HEK293 (cell line): ENCODE results near the gene NRL.

Experiments used
- CTCF ChIA-PET: fragments of 350-600 bp; formaldehyde crosslinking; extraction: SDS; loops from one replicate; lab custom pipeline; 2021; ENCODE audit warnings: antibody characterized with exemption; lab: Yijun Ruan, JAX
- POLR2A ChIA-PET: fragments of 300-600 bp; formaldehyde crosslinking; extraction: SDS; loops from one replicate; lab custom pipeline; 2020; ENCODE audit warnings: antibody characterized with exemption, inconsistent platforms; lab: Yijun Ruan, JAX
- H3K27ac ChIP-seq: fragments of 200-500 bp; sonication (Bioruptor generic); 2 replicates; pipeline ENCODE4 v1.5.1; 2014; ENCODE audit warnings: low read depth, low read length, control low read depth, inconsistent platforms; ENCODE audit errors: extremely low read depth
- H3K36me3 ChIP-seq, 2 experiments: fragments of 200-500 bp in 1 of 2; sonication (Bioruptor generic) in 1 of 2; 1 replicate in 1 of 2; 2 replicates in 1 of 2; pipeline ENCODE4 v1.5.1; 2014 to 2017; ENCODE audit warnings: inconsistent platforms in 2 of 2, low read length in 2 of 2; ENCODE audit not compliant: control insufficient read depth in 2 of 2, insufficient read depth in 1 of 2
- H3K4me1 ChIP-seq: fragments of 200-500 bp; sonication (Bioruptor generic); 2 replicates; pipeline ENCODE4 v1.5.1; 2014; ENCODE audit warnings: mild to moderate bottlenecking, low read length, inconsistent platforms; ENCODE audit not compliant: control insufficient read depth, insufficient read depth
- H3K4me3 ChIP-seq: 2 replicates; pipeline ENCODE4 v1.5.1; 2011; ENCODE audit warnings: low read depth, mild to moderate bottlenecking, control low read depth, low read length, moderate library complexity
- H3K9me3 ChIP-seq: fragments of 200-500 bp; sonication (Bioruptor generic); 2 replicates; pipeline ENCODE4 v1.5.1; 2014; ENCODE audit warnings: low read depth, low read length, inconsistent platforms; ENCODE audit not compliant: control insufficient read depth, insufficient read depth
- KLF16 ChIP-seq: fragments of 450-650 bp; formaldehyde crosslinking; IDR thresholded peaks from 2 replicates; pipeline ENCODE4 v1.5.1; 2017; ENCODE audit warnings: missing biosample characterization, missing genetic modification characterization
- KLF8 ChIP-seq: fragments of 450-650 bp; formaldehyde crosslinking; IDR thresholded peaks from 2 replicates; pipeline ENCODE4 v1.5.1; 2016; ENCODE audit warnings: missing biosample characterization, missing genetic modification characterization
- OVOL3 ChIP-seq: fragments of 450-650 bp; formaldehyde crosslinking; IDR thresholded peaks from 2 replicates; pipeline ENCODE4 v1.5.1; 2016; ENCODE audit warnings: missing biosample characterization, missing genetic modification characterization
- REPIN1 ChIP-seq: fragments of 450-650 bp; formaldehyde crosslinking; IDR thresholded peaks from 2 replicates; pipeline ENCODE4 v1.5.1; 2017; ENCODE audit warnings: missing biosample characterization, missing genetic modification characterization, low read depth
- SALL2 ChIP-seq: fragments of 450-650 bp; formaldehyde crosslinking; IDR thresholded peaks from 2 replicates; pipeline ENCODE4 v1.5.0; 2017; ENCODE audit warnings: missing biosample characterization, mild to moderate bottlenecking, missing genetic modification characterization, borderline replicate concordance
- SP3 ChIP-seq: fragments of 450-650 bp; formaldehyde crosslinking; IDR thresholded peaks from 2 replicates; pipeline ENCODE4 v1.5.1; 2016; ENCODE audit warnings: missing biosample characterization, missing genetic modification characterization
- TCF7L2 ChIP-seq: IDR thresholded peaks from 2 replicates; pipeline ENCODE4 v1.6.1; 2011; ENCODE audit warnings: low read depth, mild to moderate bottlenecking, inconsistent platforms, low read length, moderate library complexity, borderline replicate concordance
- ZBTB7A ChIP-seq: fragments of 450-650 bp; formaldehyde crosslinking; IDR thresholded peaks from 2 replicates; pipeline ENCODE4 v1.5.1; 2016; ENCODE audit warnings: low read depth, missing biosample characterization, missing genetic modification characterization
- ZIC2 ChIP-seq: fragments of 450-650 bp; formaldehyde crosslinking; IDR thresholded peaks from 2 replicates; pipeline ENCODE4 v1.5.1; 2016; ENCODE audit warnings: missing biosample characterization, missing genetic modification characterization
- ZNF114 ChIP-seq: fragments of 450-650 bp; formaldehyde crosslinking; IDR thresholded peaks from 2 replicates; pipeline ENCODE4 v1.5.0; 2017; ENCODE audit warnings: missing biosample characterization, missing genetic modification characterization
- ZNF16 ChIP-seq: fragments of 450-650 bp; formaldehyde crosslinking; IDR thresholded peaks from 2 replicates; pipeline ENCODE4 v1.5.1; 2016; ENCODE audit warnings: low read depth, missing biosample characterization, missing genetic modification characterization
- ZNF266 ChIP-seq: fragments of 450-650 bp; formaldehyde crosslinking; IDR thresholded peaks from 2 replicates; pipeline ENCODE4 v1.5.1; 2016; ENCODE audit warnings: missing biosample characterization, missing genetic modification characterization, low read depth
- ZNF560 ChIP-seq: fragments of 450-650 bp; formaldehyde crosslinking; IDR thresholded peaks from 2 replicates; pipeline ENCODE4 v1.5.1; 2017; ENCODE audit warnings: missing biosample characterization, missing genetic modification characterization, borderline replicate concordance
- ZNF624 ChIP-seq: fragments of 450-650 bp; formaldehyde crosslinking; IDR thresholded peaks from 2 replicates; pipeline ENCODE4 v1.5.1; 2017; ENCODE audit warnings: missing biosample characterization, missing genetic modification characterization
- ZNF777 ChIP-seq: fragments of 450-650 bp; formaldehyde crosslinking; IDR thresholded peaks from 2 replicates; pipeline ENCODE4 v1.5.1; 2017; ENCODE audit warnings: missing biosample characterization, missing genetic modification characterization, borderline replicate concordance
- TF ChIP-seq, protein P1 (sequence below): fragments of 450-650 bp; formaldehyde crosslinking; IDR thresholded peaks from 2 replicates; pipeline ENCODE4 v1.5.1; 2016; ENCODE audit warnings: missing biosample characterization, missing genetic modification characterization, borderline replicate concordance
- TF ChIP-seq, protein P2 (sequence below): fragments of 450-650 bp; formaldehyde crosslinking; IDR thresholded peaks from 2 replicates; pipeline ENCODE4 v1.5.1; 2016; ENCODE audit warnings: missing biosample characterization, missing genetic modification characterization
- TF ChIP-seq, protein P3 (sequence below): fragments of 450-650 bp; formaldehyde crosslinking; optimal IDR thresholded peaks from 2 replicates; pipeline ENCODE3; 2016; ENCODE audit warnings: missing biosample characterization, mild to moderate bottlenecking, missing genetic modification characterization
- TF ChIP-seq, protein P4 (sequence below): sonication (generic); formaldehyde crosslinking; IDR thresholded peaks from 2 replicates; pipeline ENCODE4 v1.8.1; 2022; ENCODE audit warnings: mild to moderate bottlenecking, moderate library complexity, missing genetic modification reagents

NRL gene

DNA sequence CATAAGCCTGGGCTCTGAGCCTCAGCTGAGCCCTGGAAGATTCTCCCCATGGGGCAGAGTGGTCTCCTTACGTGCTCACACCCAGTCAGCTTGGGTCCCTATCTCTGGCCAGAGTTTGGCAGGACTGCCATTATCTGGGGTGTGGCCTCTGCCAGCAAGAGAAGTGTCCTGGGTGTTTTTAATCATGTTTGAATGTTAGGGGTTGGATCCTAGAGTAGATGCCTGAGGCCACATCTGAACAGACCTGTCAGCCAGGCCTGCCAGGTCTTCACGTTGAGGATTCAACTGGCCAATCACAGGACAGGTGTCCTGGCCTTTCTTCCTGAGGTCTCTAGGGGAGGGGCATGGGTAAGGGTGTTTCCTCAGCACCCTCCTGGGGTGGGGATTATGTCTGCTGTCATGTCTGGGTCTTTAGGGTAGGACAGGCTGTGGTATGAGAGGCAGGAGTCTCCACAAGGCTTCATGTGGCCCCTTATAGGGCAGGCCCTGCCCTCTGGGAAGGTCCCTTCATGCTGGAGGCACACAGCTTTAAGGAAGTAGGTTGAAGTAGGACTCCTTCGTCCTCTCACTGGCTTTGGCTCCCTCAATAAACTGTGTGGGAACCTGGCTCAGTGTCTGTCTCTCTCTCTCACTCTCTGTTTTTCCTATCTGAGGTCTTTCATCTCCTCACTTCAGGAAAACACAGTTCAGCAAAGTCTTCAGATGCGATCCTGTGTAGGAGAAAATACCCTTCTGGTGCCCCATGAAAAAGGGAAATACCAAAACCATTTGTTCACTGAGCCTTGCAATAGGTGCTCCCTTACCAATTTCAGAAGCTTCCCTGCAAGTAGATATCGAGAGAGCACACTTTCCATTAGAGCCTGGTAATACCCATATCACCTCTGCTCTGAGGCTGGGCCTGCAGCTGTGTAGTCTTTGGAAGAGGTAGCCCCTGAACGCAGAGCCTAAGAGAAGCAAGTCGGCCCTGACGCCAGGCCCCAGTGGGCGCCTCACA, 9.0 kb upstream of the NRL start:
- ChIA-PET POLR2A (interaction anchor here (0.5 to 1.3 kb wide), 4 partner anchors 9 to 1211 kb away, joined by 3 to 11 read pairs (median 4); partner anchors contain the start of genes DCAF11, EMC9 and NRL), CTCF (interaction anchor here (0.6 to 1.2 kb wide), 2 partner anchors 14 to 37 kb away, joined by 3 read pairs; partner anchors contain the start of gene IRF9)
- TF ChIP-seq ZBTB7A (tag by site-specific recombination) (no peak), ZNF16 (tag by site-specific recombination) (no peak), ZNF560 (tag by site-specific recombination) (no peak), SALL2 (tag by site-specific recombination) (no peak), KLF16 (tag by site-specific recombination) (no peak), ZNF266 (tag by site-specific recombination) (no peak), ZIC2 (tag by site-specific recombination) (no peak), SP3 (no peak), ZNF114 (tag by site-specific recombination) (no peak), KLF8 (tag by site-specific recombination) (no peak), OVOL3 (tag by site-specific recombination) (no peak), ZNF777 (tag by site-specific recombination) (no peak), REPIN1 (tag by site-specific recombination) (no peak), TCF7L2 (no peak), ZNF624 (no peak)
- TF ChIP-seq, protein P1, sequence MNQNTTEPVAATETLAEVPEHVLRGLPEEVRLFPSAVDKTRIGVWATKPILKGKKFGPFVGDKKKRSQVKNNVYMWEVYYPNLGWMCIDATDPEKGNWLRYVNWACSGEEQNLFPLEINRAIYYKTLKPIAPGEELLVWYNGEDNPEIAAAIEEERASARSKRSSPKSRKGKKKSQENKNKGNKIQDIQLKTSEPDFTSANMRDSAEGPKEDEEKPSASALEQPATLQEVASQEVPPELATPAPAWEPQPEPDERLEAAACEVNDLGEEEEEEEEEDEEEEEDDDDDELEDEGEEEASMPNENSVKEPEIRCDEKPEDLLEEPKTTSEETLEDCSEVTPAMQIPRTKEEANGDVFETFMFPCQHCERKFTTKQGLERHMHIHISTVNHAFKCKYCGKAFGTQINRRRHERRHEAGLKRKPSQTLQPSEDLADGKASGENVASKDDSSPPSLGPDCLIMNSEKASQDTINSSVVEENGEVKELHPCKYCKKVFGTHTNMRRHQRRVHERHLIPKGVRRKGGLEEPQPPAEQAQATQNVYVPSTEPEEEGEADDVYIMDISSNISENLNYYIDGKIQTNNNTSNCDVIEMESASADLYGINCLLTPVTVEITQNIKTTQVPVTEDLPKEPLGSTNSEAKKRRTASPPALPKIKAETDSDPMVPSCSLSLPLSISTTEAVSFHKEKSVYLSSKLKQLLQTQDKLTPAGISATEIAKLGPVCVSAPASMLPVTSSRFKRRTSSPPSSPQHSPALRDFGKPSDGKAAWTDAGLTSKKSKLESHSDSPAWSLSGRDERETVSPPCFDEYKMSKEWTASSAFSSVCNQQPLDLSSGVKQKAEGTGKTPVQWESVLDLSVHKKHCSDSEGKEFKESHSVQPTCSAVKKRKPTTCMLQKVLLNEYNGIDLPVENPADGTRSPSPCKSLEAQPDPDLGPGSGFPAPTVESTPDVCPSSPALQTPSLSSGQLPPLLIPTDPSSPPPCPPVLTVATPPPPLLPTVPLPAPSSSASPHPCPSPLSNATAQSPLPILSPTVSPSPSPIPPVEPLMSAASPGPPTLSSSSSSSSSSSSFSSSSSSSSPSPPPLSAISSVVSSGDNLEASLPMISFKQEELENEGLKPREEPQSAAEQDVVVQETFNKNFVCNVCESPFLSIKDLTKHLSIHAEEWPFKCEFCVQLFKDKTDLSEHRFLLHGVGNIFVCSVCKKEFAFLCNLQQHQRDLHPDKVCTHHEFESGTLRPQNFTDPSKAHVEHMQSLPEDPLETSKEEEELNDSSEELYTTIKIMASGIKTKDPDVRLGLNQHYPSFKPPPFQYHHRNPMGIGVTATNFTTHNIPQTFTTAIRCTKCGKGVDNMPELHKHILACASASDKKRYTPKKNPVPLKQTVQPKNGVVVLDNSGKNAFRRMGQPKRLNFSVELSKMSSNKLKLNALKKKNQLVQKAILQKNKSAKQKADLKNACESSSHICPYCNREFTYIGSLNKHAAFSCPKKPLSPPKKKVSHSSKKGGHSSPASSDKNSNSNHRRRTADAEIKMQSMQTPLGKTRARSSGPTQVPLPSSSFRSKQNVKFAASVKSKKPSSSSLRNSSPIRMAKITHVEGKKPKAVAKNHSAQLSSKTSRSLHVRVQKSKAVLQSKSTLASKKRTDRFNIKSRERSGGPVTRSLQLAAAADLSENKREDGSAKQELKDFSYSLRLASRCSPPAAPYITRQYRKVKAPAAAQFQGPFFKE, result no peak
- TF ChIP-seq, protein P2, sequence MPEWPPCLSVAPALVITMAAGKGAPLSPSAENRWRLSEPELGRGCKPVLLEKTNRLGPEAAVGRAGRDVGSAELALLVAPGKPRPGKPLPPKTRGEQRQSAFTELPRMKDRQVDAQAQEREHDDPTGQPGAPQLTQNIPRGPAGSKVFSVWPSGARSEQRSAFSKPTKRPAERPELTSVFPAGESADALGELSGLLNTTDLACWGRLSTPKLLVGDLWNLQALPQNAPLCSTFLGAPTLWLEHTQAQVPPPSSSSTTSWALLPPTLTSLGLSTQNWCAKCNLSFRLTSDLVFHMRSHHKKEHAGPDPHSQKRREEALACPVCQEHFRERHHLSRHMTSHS, result no peak
- TF ChIP-seq, protein P3, sequence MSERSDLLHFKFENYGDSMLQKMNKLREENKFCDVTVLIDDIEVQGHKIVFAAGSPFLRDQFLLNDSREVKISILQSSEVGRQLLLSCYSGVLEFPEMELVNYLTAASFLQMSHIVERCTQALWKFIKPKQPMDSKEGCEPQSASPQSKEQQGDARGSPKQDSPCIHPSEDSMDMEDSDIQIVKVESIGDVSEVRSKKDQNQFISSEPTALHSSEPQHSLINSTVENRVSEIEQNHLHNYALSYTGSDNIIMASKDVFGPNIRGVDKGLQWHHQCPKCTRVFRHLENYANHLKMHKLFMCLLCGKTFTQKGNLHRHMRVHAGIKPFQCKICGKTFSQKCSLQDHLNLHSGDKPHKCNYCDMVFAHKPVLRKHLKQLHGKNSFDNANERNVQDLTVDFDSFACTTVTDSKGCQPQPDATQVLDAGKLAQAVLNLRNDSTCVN (tag by site-specific recombination), result no peak
- TF ChIP-seq, protein P4, sequence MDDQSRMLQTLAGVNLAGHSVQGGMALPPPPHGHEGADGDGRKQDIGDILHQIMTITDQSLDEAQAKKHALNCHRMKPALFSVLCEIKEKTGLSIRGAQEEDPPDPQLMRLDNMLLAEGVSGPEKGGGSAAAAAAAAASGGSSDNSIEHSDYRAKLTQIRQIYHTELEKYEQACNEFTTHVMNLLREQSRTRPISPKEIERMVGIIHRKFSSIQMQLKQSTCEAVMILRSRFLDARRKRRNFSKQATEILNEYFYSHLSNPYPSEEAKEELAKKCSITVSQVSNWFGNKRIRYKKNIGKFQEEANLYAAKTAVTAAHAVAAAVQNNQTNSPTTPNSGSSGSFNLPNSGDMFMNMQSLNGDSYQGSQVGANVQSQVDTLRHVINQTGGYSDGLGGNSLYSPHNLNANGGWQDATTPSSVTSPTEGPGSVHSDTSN (CRISPR knock-in tag), result no peak
- Histone ChIP-seq H3K36me3 (peaks cover 10 to 46% of the 10 kb centered on the region in 2 experiments; a peak in 2 of 3 replicates), H3K9me3 (no peaks in the 10 kb centered on the region), H3K4me1 (no peaks in the 10 kb centered on the region), H3K27ac (no peak overlapping the region), H3K4me3 (no peak overlapping the region)
